HG03342 (cell line): ENCODE measurements around the gene CLDN12.

Source experiments
- ATAC-seq: cut with Tn5 transposase; IDR thresholded peaks from one replicate; pipeline ENCODE4 v1.9.1; 2021; ENCODE audit warnings: mild to moderate bottlenecking, moderate library complexity; ENCODE audit not compliant: unreplicated experiment

Gene CLDN12

DNA sequence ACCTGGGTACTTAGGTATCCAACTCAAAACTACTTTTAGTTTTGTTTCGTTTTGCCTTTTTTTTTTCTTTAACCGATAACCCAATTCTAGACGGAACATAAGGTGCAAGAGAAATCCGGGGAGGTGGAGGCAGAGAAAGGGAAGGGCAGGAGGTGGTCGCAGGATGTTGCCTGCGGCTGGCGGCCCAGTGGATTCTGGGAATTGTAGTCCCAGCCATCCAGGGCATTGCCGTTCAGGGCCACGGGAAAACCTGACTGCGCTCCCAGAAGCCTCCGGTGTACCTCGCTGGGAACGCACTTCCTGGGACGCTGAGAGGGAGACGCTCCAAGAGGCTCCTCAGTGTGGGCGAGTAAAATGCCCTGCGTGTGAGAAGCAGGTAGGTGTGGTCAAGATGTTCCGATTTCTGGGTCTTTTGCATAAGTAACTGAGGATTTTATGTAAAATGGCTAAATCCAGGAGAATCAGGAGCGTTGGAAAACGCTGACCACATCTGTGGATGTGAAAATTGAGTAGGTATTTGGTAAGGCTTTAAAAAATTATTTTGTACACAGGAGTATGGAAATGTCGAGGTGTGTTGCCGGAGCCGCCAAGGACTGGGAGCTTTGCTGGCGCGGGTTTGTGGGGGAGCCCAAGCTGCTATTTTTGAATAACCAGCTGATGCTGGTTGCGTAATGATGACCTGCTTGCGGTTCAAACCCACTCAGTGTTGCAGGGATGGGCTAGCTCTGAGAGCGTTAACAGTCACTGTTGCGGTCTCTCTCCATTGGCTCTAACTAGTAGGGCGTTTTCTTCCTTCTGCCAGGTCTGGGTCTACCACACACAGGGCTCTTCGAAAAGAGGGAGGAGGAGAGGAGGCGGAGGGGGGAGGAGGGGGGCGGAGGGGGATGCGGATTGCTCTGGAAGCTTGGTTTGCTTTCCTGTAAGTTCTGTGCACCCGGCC, at the start of gene CLDN12:
TSS of gene CLDN12 (plus strand) at position 288 of the 940 bp plus-strand sequence. CDS start 9,216 bp downstream, outside the sequence.
- peak; percentile 98 for ATAC-seq

DNA sequence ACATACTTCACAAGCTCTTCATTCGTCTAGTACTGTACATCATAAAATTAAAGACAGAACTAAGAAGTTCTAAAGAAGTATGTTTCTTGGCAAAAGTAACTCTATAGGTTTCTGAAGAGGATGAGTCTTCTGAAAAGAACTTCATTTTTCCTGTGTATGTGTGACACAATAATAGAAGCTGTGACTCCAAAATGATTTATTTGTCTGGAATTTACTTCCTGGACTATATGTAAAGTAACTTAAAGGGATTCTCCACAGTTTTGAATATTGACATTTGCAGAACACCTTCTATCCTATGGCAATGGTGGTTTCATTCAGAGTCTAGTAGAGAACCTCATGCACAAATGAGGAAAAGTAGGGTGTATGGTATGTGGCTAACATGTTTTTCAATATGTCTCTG, 19.8 kb upstream of the CLDN12 start:
- ATAC-seq: no peak

DNA sequence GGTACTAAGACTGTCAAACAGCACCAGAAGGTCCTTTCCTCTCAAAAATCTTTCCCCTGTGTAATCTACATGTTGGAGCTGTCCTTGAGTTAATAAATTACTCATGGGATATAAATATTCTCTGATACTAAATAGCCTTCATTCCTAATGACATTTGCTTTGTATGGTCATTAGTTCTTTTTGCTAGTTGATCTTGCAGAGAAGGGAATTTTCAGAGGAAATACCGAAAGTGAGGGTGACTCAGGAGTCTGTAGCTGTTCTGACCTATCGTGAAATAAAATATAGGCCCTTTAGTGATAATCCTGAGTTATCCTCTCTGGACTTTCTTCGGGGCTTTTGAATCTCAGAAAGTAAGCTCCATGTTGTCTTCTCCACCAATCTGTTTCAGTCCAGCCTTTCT, 19.4 kb upstream of the CLDN12 start:
- ATAC-seq: no peak

DNA sequence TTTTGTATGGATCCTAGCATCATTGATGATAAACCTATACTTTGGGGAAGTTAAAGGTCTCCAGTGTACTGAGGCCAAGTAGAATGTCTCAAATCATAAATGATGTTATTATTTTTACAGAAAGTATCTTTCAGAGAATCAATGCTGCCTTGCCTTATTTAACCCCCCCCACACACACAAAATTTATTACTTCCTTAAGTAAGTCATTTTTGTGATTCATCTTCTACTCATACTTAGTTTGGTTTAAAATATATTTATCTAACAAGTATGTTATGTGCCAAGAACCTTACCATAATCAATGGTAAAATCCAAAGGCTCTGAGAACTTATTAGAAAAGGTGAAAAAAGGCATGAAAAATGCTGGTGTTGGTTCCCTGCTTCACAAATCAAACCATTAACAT, 18.8 kb upstream of the CLDN12 start:
- ATAC-seq: no peak

DNA sequence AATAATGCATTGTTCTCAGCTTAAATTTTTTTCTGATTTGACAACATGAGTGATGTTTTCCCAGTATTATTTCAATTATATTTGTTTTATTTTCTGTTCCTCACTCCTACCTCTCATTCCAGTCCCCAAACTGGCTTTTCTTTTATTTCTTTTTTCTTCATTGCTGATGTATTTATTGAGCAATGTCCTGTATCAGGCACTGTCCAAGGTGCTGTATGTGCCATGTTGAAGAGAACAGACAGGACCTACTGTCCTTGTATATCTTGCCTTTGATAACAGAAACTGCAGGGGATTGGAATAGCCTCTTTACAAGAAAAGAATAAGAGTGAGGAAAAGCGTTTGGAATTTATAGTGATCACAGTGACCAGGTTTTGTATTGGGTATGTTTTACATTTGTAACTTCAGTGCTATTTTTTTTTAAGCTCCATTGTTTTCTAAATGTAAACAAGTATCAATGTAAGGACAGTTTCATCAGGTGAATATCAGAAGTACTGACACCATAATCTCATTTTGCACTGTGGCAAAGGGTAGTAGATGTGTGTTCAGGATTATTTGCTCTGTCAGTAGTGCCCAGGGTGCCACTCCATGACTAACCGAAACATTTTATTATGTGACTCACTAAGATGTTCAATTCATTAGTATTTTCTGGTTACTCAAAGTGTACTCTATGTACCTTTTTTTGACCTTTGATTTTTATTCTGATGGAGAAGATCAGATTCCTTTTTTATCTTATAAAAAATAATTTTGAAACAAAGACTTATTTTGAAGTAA, 15.6 kb upstream of the CLDN12 start:
- no peak for ATAC-seq

DNA sequence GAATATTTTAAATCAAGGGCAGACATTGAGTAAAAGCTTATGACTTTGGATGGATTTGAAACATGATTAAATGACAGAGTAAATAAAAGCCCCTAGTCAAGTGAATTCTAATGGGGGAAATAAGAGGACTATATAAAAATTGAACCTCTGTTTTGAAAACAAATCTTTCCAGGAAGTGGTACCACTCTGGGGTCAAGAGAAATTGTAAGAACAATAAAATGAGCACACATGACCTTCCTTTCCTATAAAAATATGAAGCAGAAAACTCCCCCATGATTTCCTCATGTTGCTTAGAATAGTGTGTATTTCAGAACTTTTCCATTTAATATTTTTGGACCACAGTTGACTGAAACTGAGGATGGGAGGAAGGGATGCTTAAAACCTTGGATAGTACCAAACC, 12.3 kb upstream of the CLDN12 start:
- ATAC-seq: no peak

DNA sequence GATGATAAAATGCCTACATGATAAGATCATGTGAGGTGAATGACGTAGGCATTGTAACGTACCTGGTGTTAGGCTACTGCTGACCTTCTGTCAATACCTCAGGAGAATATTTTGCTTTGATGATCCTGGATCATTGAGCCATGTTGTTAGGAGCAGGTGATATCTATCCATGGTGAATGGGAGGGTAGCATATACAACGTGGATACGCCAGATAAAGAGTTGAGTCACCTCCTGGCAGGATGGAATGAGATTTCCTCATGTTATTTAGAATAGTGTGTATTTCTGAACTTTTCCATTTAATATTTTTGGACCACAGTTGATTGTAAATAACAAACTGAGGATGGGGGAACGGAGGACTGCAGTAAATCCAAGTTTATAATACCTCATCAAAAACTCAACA, 11.8 kb upstream of the CLDN12 start:
- no peak for ATAC-seq

DNA sequence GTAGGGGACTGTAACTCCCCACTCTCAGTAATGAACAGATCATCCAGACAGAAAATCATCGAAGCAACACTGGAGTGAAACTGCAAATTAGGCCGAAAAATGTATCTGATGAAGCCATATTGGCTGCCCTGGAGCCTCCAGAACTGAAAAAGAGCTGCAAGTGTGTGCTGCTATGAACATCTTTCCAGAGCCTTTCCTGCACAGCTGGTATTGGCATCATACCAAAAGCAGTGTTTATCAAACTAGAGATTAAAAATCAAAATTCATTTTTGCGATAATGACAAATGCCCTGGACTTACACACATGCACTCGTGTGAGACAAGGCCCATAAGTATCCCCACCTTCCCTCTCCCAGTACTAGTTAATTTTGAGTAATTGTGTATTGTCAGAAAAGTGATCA, 6.8 kb upstream of the CLDN12 start:
- ATAC-seq: no peak

DNA sequence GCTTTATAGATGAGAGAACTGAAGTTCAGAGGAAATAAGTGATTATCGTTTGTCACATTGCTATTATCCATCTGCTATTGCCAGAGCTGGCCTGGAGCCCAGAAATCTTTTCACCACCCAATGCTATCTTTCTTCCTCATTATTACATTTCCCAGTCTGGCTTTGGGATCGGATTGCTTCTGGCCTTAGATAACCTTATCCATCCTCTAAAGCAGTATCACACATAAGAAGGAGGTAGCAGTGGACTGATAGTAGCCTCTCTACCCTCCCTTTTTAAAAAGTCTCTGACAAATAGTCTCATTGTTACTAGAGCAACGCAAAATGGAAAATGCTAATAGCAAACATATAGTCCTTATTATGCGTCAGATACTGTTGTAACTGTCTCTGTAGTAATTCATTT, 1.3 kb upstream of the CLDN12 start:
- ATAC-seq: no peak

DNA sequence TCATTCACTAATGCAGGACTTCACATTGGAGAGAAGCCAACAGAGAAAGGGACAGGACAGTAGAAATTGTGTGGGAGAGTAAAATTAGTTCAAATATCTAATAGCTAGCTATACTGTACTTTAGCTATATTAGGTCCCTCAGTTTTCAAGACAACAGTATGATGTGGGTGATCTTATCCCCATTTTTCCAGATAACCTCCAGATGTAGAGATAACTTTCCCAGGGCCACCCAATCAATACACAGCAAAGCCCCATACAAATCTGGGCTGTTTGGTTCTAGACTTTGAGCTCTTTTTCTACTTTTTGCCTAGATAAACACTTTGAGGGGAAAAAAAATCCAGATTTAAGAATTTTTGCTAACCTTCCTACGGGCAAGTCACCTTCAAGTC, 482 bp upstream of the CLDN12 start:
- ATAC-seq: no peak

DNA sequence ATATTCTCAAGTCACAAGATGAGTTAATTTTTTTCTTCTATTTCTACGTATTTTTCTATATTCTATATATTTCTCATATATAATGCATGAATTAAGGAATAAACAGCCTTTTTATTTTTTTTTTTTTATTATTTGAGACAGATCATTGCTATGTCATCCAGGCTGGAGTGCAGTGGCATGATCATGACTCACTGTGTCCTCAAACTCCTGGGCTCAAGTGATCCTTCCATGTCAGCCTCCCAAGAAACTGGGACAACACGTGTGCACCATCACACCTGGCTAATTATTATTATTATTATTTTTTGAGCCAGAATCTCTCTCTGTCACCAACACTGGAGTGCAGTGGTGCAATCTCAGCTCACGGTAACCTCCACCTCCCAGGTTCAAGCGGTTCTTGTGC, 1.5 kb downstream of the CLDN12 start:
- ATAC-seq: no peak

DNA sequence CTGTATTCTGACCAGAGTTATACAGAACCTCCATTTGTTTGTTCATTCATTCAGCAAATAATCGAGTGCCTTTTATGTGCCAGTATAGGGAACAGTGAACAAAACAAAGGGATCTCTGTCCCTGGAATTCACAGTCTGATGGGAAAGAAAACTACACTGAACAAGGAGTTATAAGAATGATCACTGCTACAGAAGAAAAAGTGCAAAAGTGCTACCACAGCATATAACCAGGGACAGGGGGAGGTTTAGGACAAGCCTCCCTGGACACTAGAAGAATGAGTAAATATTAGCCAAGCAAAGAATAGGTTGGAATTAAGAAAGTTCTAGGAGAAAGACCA, 4.2 kb downstream of the CLDN12 start:
- ATAC-seq: no peak

DNA sequence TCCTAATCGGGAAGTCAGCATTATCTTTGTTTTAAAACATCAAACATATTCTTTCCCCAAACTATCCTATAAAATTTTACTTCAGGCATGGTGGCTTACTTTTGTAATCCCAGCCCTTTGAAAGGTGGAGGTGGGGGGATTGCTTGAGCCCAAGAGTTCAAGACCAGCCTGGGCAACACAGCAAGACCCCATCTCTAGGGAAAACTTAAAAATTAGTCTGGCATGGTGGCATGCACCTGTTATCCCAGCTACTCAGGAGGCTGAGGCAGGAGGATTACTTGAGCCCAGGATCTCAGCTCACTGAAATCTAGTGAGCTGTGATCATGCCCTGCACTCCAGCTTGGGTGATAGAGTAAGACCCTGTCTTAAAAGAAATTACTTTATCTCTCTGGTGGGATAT, 4.9 kb downstream of the CLDN12 start:
- ATAC-seq: no peak

DNA sequence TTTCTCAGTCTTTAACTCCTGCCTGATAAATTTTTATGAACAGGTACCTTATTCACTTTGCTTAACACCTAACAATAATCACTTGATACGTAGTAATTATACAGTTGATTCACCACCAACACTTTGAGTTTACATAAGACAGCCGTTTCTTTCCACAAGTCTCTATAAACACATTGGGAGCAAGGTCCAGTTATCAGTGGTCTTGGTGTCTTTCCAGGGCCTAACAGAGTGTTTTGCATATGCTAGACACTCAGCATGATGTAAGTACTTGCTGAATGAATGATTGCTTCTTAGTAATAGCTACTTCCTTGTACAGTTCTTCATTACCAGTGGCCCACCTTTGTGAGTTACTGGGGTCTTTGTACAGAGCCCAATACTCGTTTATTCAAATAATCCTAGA, 6.4 kb downstream of the CLDN12 start:
- no peak for ATAC-seq

DNA sequence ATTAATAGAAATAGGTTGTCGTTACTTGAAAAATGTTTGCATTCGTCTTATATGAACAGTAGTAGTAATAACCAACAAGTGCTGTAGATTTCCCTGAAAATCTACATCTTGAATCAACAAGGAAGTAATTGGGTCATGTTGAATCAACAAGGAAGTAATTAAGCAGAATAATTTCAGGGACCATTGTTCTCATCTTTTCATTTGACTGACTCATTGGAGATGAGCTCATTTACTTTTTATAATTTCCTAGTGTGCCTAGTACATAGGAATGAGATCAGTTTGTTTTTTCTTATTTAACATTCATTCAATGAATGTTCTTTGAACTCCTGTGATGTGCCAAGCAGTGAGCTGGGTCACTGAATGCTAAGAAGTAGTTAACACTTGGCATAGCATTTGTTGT, 8.2 kb downstream of the CLDN12 start:
- no peak for ATAC-seq

DNA sequence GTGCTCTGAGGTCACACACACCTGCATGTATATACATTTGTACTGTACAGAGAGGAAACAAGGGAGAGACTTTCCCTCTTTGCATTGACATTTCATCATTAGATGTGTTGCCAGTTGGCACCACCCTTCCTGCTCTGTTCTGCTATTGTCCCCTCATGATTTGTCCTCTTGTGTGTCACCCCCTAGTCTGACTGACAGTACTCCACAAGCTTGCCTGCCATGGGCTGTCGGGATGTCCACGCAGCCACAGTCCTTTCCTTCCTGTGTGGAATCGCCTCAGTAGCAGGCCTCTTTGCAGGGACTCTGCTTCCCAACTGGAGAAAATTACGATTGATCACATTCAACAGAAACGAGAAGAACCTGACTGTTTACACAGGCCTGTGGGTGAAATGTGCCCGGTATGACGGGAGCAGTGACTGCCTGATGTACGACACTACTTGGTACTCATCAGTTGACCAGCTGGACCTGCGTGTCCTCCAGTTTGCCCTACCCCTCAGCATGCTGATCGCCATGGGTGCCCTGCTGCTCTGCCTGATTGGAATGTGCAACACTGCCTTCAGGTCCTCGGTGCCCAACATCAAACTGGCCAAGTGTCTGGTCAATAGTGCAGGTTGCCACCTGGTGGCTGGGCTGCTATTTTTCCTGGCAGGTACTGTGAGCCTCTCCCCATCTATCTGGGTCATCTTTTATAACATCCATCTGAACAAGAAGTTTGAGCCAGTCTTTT, 9.4 kb downstream of the CLDN12 start:
- ATAC-seq: no peak

DNA sequence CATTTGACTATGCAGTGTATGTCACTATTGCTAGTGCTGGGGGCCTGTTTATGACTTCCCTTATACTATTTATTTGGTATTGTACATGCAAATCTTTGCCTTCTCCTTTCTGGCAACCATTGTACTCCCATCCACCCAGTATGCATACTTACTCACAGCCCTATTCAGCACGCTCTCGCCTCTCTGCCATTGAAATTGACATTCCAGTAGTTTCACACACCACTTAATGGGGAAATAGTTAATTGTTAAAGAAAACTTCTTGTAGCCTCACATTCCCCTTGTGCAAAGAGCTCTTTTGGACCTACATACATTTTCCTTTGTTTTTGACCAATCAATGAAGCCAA, 9.9 kb downstream of the CLDN12 start:
- no peak for ATAC-seq

DNA sequence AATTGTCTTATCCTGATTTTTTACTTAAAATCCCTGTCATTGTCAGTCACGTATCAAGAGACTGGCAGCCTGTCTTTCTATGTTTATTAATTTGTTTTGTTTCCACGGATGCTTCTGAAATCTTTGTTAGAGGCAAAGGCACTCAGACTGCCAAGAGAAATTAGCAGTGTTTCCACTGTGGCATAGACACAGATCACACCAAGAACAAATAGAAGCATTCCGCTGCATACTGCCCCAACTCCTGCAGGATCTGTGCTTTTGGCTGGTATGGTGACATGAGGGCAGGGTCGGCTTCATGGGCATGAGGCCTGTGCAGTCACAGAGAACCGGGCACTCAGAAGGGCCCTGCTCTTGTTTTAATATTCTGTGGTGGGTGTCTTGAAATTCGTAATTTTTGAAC, 18.4 kb downstream of the CLDN12 start:
- no peak for ATAC-seq

DNA sequence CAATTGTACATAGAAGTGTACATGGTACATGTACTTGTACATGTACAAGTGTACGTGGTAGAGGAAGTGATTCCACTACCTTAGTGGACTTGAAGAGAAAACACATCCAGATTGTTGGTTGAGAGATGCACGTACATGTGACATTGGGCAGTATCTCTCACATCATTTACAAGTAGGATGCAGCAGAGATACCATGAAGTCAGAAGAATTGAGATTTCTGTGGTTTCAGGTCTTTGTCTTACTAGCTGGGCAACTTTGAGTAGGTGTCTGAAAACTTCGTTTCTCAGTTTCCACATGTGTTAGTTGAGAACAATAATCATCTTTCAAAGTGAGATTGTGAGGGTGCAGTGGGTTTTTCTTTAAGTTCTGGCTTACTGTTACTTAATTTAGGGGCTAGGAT, 21.5 kb downstream of the CLDN12 start:
- ATAC-seq: peak; percentile 83

DNA sequence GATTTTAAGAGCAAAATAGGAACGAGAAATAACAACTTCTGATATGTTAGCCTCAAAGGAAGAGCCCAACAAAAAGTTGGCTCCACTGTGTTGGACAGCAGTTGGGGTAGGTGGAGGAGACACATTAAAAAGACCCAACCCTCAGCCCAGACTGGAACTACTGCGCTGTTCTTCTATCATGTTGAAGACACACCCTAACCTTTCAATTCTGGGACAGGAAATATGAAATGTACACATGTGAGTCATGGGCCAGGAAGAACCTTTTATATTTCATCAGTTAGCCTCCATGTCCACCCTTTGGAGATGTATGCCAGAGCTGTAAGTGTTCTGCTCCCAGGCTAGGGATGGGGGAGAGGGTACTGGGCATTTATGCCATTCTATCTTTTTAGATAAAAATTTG, 22.1 kb downstream of the CLDN12 start:
- ATAC-seq: no peak

DNA sequence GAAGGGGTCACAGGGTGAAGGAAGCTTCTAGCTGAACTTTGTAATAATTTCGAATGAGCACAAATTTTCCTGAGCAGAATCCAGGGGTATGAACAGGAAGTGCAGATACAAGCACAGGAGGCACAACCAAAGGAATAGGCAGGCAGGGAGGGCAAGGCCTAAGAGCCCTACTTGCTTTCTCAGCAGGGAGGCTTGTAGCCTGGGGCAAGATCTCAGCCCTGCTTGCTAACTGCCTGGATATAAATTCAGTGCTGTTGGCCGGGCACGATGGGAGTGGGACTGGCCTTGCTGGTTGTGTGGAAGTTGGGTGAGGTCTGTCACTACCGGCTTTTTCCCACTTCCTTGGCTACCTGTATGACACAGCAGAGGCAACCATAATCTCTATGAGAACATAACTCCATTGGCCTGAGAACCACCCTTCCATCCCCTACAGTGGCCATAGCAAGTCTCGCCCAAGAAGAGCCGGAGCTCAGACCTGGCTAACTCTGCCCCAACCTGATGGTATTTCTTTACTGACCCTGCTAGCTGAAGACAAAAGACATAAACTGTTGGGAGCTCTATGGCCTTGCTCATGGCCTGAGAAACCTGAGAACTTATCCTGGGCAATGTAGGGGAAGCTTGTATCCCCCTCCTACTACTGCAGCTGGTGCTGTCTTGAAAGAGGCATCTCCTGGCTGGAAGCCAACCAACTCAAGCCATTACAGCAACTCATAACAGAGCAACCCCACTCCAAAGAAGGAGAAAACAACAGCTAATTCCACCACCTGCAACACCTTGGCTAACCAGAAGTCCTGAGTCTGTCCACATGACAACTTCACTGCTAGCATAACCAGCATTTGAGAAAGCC, 27.6 kb downstream of the CLDN12 start:
- no peak for ATAC-seq
